Small intestine (tissue), 7 donors: ENCODE results near the gene EVC2. TPM values are rescaled to one million over a fixed set of nuclear protein-coding genes. Genes with fewer than 3 reads are reported as not detected.

Experiments used
- DNase-seq, 2 donors: peaks; one replicate each; pipeline versions ENCODE4 v3.0.0 to v3.0.0-alpha.2; 2013
- FAIRE-seq: peaks from 2 replicates; lab custom pipeline; 2012; peaks lifted over from hg19 to GRCh38; lab: Jason Lieb, UNC
- H3K27ac ChIP-seq, 3 donors: one replicate each; pipeline ENCODE4 v1.5.1; 2013; ENCODE audit warnings: low read length in 2 of 3, mild to moderate bottlenecking in 2 of 3, control low read depth in 1 of 3, inconsistent platforms in 1 of 3, low read depth in 1 of 3, moderate library complexity in 1 of 3
- H3K27me3 ChIP-seq, 3 donors: one replicate each; pipeline ENCODE4 v1.6.1; 2013; ENCODE audit warnings: low read length in 3 of 3, inconsistent platforms in 1 of 3; ENCODE audit not compliant: control insufficient read depth in 3 of 3, insufficient read depth in 3 of 3
- H3K36me3 ChIP-seq, 3 donors: one replicate each; pipeline ENCODE4 v1.6.1; 2013; ENCODE audit warnings: low read length in 3 of 3, inconsistent platforms in 1 of 3, low read depth in 1 of 3, mild to moderate bottlenecking in 1 of 3, moderate library complexity in 1 of 3; ENCODE audit not compliant: control insufficient read depth in 3 of 3, insufficient read depth in 2 of 3
- H3K4me1 ChIP-seq, 3 donors: one replicate each; pipeline ENCODE4 v1.6.1; 2013; ENCODE audit warnings: low read length in 2 of 3, inconsistent platforms in 1 of 3, low read depth in 1 of 3, mild to moderate bottlenecking in 1 of 3, moderate library complexity in 1 of 3; ENCODE audit not compliant: control insufficient read depth in 3 of 3, insufficient read depth in 2 of 3
- H3K4me3 ChIP-seq, 3 donors: one replicate each; pipeline ENCODE4 v1.5.1; 2013; ENCODE audit warnings: low read length in 3 of 3, control low read depth in 1 of 3, inconsistent platforms in 1 of 3, low read depth in 1 of 3, mild to moderate bottlenecking in 1 of 3, moderate library complexity in 1 of 3
- H3K9me3 ChIP-seq, 2 donors: one replicate each; pipeline ENCODE4 v1.6.1; 2013; ENCODE audit warnings: low read depth in 1 of 2, low read length in 1 of 2; ENCODE audit not compliant: control insufficient read depth in 2 of 2, insufficient read depth in 1 of 2
- WGBS, 3 donors: extraction: QIAGEN DNeasy Blood & Tissue Kit; methylation state at CpG; one replicate each; pipeline ENCODE4 v1.1.7; 2013; 5-methylcytosine and 5-hydroxymethylcytosine counted together
- polyA plus RNA-seq, 4 donors: library from polyadenylated mRNA; stranded (reverse) in 3 of 4; unstranded in 1 of 4; fragments of 200-250 nt in 3 of 4; fragments of 120-200 nt in 1 of 4; gene quantifications; one replicate each; pipeline versions ENCODE4 v1.2.1 to v1.2.3, GENCODE V29; 2013
- donor health status: healthy with polysubstance abuse.
- donor health status: control.
- donor health status: control.
- donor health status: Bipolar disorder and iron deficiency.
- donor health status: healthy.

Gene EVC2
- polyA plus RNA-seq, 4 donors, result 0.27 to 1.3 (median 0.83) TPM; not detected in 1

- no peak for DNase-seq
- no peak overlapping the region for H3K27ac ChIP-seq
- H3K27me3 ChIP-seq, result peaks cover 2 to 40% (median 9%) of the 10 kb centered on the region in 3 donors
- H3K9me3 ChIP-seq, result peaks cover 0 to 4% of the 10 kb centered on the region in 2 donors
- no peaks in the 10 kb centered on the region for H3K36me3 ChIP-seq
- H3K4me1 ChIP-seq, result peaks cover 0 to 6% (median 0%) of the 10 kb centered on the region in 3 donors
- 87 to 91% (median 88%) methylated on average over 11 of the region's 11 CpGs for whole genome bisulfite sequencing, 3 donors
- no peak for FAIRE-seq
- H3K4me3 ChIP-seq, result no peak overlapping the region
These were observed 1.7 kb downstream of the EVC2 start for GRCh38 chr4:5706486-5707290.

DNA sequence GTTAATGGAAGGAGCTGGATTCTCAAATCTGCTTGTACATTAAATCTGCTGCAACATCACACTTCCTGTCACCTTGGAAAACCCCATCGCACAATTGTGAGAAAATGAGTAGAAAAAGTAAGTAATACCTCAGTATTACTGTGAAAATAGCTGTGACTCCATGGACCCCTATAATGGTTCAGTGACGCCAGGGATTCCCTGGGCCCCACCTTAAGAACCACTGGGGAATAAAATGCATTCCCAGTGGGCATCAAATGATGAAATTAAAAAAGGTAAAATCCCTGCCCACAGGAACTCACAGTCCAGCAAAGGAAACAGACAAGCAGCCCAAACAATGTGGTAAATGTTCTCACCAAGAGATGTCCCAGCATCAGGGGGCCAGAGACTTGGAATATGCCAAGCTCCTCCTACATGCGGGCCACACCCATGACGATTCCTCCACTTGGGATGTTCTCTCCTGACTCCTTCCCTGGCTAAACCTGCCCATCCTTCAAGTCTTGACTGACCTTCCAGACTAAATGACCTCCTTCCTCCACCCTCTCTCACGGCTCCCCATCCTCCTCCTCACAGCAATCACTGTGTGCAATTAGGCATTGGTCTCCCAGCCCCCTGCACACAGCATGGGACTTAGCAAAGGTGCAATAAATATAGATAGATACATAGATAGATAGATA is 2.6 kb downstream of the EVC2 start:
- peak; percentile 10 to 49 for DNase-seq
- Histone ChIP-seq H3K4me3 (no peak overlapping the region), H3K4me1 (peaks cover 0 to 6% (median 0%) of the 10 kb centered on the region in 3 donors), H3K27me3 (peaks cover 2 to 35% (median 5%) of the 10 kb centered on the region in 3 donors), H3K27ac (no peak overlapping the region), H3K9me3 (peaks cover 0 to 4% of the 10 kb centered on the region in 2 donors), H3K36me3 (no peaks in the 10 kb centered on the region)
- 75 to 84% (median 80%) methylated on average over 5 of the region's 5 CpGs for WGBS, 3 donors
- no peak for FAIRE-seq

- H3K27me3 ChIP-seq, result peaks cover 2 to 21% (median 4%) of the 10 kb centered on the region in 3 donors
- no peak for DNase-seq
- peaks cover 0 to 4% of the 10 kb centered on the region in 2 donors for H3K9me3 ChIP-seq
- no peak overlapping the region for H3K4me3 ChIP-seq
- no peak overlapping the region for H3K27ac ChIP-seq
- H3K4me1 ChIP-seq, result peaks cover 0 to 6% (median 0%) of the 10 kb centered on the region in 3 donors
- 90 to 91% (median 91%) methylated on average over 6 of the region's 6 CpGs for WGBS, 3 donors
- H3K36me3 ChIP-seq, result no peaks in the 10 kb centered on the region
- FAIRE-seq, result no peak
These were observed 4.1 kb downstream of the EVC2 start for GRCh38 chr4:5704276-5704675.

GRCh38 chr4:5703831-5704230 is 4.5 kb downstream of the EVC2 start:
- no peak for FAIRE-seq

GRCh38 chr4:5701971-5702370 is 6.4 kb downstream of the EVC2 start:
- Histone ChIP-seq H3K36me3 (no peaks in the 10 kb centered on the region), H3K27me3 (peaks cover 0 to 2% (median 0%) of the 10 kb centered on the region in 3 donors), H3K9me3 (peaks cover 0 to 4% of the 10 kb centered on the region in 2 donors), H3K4me3 (no peak overlapping the region), H3K4me1 (no peaks in the 10 kb centered on the region), H3K27ac (no peak overlapping the region)
- 84 to 91% (median 89%) methylated on average over 8 of the region's 8 CpGs for WGBS, 3 donors
- DNase-seq (no peak), FAIRE-seq (no peak)

More at GRCh38 chr4:5703831-5704230, 4.5 kb downstream of the EVC2 start:
- peaks cover 0 to 4% of the 10 kb centered on the region in 2 donors for H3K9me3 ChIP-seq
- H3K4me1 ChIP-seq, result peaks cover 0 to 6% (median 0%) of the 10 kb centered on the region in 3 donors
- peaks cover 0 to 16% (median 2%) of the 10 kb centered on the region in 3 donors for H3K27me3 ChIP-seq
- H3K4me3 ChIP-seq, result no peak overlapping the region
- no peaks in the 10 kb centered on the region for H3K36me3 ChIP-seq
- no peak overlapping the region for H3K27ac ChIP-seq
- WGBS, 3 donors, result 91 to 92% (median 92%) methylated on average over 5 of the region's 5 CpGs
- no peak for DNase-seq

- DNase-seq (no peak), FAIRE-seq (no peak)
- Histone ChIP-seq H3K36me3 (peaks cover 0 to 3% (median 0%) of the 10 kb centered on the region in 3 donors), H3K27ac (no peak overlapping the region), H3K9me3 (peaks cover 0 to 4% of the 10 kb centered on the region in 2 donors), H3K4me1 (no peaks in the 10 kb centered on the region), H3K27me3 (no peaks in the 10 kb centered on the region), H3K4me3 (no peak overlapping the region)
- 72 to 88% (median 85%) methylated on average over 5 of the region's 5 CpGs for WGBS, 3 donors
These were observed 7.9 kb downstream of the EVC2 start for GRCh38 chr4:5700459-5700858.

DNA sequence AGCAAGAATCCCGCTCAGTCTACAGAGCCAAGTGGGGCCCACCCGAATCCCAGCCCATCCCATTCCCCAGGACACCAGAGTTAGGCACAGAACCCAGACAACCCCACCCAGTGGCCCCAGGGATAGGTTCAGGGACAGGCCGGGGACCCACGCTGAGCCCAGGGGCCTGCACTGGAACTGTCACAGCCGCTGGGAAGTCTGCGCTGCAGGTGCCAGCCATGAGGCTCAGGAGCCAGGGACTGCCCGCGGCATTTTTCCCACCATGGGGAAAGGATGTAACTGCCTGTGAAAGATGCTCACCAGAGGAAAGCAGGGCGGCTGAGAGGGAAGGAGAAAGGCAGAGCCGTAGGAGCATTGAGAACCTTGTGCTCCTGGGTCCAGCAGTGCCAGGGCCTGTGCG is 12.0 kb downstream of the EVC2 start:
- H3K9me3 ChIP-seq, result no peaks in the 10 kb centered on the region
- FAIRE-seq, result no peak
- DNase-seq, result no peak
- H3K4me3 ChIP-seq, result no peak overlapping the region
- 86 to 93% (median 90%) methylated on average over 11 of the region's 11 CpGs for WGBS, 3 donors
- H3K27me3 ChIP-seq, result no peaks in the 10 kb centered on the region
- no peaks in the 10 kb centered on the region for H3K4me1 ChIP-seq
- H3K36me3 ChIP-seq, result peaks cover 0 to 9% (median 0%) of the 10 kb centered on the region in 3 donors
- no peak overlapping the region for H3K27ac ChIP-seq

- Histone ChIP-seq H3K4me1 (no peaks in the 10 kb centered on the region), H3K27me3 (no peaks in the 10 kb centered on the region), H3K36me3 (peaks cover 0 to 9% (median 0%) of the 10 kb centered on the region in 3 donors), H3K9me3 (no peaks in the 10 kb centered on the region), H3K27ac (no peak overlapping the region), H3K4me3 (no peak overlapping the region)
- DNase-seq, result no peak
- FAIRE-seq, result no peak
- 67 to 82% (median 75%) methylated on average over 4 of the region's 4 CpGs for WGBS, 3 donors
These were observed 14.5 kb downstream of the EVC2 start for GRCh38 chr4:5693871-5694270.
